ENCODE data around the gene ARFGEF3.

DNA sequence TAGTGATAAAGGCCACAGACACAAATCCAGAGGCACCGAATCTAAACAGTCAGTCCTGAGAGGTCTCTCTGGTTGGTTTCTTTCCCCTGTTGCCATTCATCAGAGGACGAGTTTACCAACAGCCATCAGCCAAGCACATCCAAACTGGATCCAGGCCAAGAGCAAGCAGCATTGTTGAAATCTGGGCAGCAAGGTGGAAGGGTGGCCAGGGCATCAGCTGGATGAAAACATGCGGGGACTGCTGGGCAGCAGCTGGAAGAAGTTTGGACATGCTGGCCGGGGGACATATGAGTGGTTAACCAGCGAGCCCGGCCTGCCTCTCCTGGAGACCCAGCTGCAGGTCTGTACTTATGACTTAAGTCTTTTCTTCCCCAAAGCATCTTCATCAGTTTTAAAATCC, 216.1 kb downstream of the ARFGEF3 start, which contains the start of gene SMIM28:
- TF ChIP-seq, protein P1, sequence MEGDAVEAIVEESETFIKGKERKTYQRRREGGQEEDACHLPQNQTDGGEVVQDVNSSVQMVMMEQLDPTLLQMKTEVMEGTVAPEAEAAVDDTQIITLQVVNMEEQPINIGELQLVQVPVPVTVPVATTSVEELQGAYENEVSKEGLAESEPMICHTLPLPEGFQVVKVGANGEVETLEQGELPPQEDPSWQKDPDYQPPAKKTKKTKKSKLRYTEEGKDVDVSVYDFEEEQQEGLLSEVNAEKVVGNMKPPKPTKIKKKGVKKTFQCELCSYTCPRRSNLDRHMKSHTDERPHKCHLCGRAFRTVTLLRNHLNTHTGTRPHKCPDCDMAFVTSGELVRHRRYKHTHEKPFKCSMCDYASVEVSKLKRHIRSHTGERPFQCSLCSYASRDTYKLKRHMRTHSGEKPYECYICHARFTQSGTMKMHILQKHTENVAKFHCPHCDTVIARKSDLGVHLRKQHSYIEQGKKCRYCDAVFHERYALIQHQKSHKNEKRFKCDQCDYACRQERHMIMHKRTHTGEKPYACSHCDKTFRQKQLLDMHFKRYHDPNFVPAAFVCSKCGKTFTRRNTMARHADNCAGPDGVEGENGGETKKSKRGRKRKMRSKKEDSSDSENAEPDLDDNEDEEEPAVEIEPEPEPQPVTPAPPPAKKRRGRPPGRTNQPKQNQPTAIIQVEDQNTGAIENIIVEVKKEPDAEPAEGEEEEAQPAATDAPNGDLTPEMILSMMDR (IDR thresholded peaks at IDR 0.05), result no peak
- no peak for TF ChIP-seq POLR2A (IDR thresholded peaks at IDR 0.05)
